GM18520 (cell line): Measurements from ENCODE around the gene ORMDL3.
"Not testable (repeated sequence)": the region's sequence is repeated elsewhere in the genome, so short reads cannot be mapped to it uniquely, and the experiment has no call there.

Source experiments
- ATAC-seq: cut with Tn5 transposase; IDR thresholded peaks from one replicate; pipeline ENCODE4 v1.9.1; 2021; ENCODE audit not compliant: unreplicated experiment

ORMDL3 gene

GRCh38 chr17:39950871-39951348 is 23.5 kb upstream of the ORMDL3 start:
- ATAC-seq, result no peak

GRCh38 chr17:39949028-39949427 is 21.6 kb upstream of the ORMDL3 start:
- ATAC-seq, result no peak

GRCh38 chr17:39948489-39948828 is 21.1 kb upstream of the ORMDL3 start:
- not testable (repeated sequence) for ATAC-seq

GRCh38 chr17:39946551-39947330 is 19.3 kb upstream of the ORMDL3 start:
- ATAC-seq, result no peak

- ATAC-seq, result no peak
These were observed 17.0 kb upstream of the ORMDL3 start for GRCh38 chr17:39944393-39944711.

GRCh38 chr17:39943702-39944392 is 16.4 kb upstream of the ORMDL3 start:
- ATAC-seq, result no peak

- no peak for ATAC-seq
These were observed 12.4 kb upstream of the ORMDL3 start for GRCh38 chr17:39939588-39940419.

- ATAC-seq, result no peak
These were observed 11.7 kb upstream of the ORMDL3 start for GRCh38 chr17:39939106-39939505.

GRCh38 chr17:39938140-39938869 is 10.9 kb upstream of the ORMDL3 start:
- no peak for ATAC-seq

DNA sequence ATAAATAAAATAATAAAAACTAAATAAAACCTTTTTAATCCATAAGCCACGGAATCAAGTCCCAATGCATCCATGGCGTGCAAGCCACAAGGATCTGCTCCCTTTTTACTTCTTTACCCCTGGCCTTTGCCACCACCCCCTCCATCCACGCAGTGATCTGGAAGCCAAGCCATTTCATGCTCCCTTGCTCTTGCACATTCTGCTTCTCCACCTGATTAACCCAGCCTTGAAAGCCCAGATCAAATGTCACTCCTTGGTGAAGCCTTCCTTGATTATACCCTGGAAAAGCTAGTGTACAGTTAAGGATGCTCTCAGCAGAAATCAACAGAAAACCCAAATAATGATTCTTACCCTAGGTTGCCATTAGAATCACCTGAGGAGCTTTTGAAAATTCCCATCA is 10.0 kb upstream of the ORMDL3 start:
- no peak for ATAC-seq

DNA sequence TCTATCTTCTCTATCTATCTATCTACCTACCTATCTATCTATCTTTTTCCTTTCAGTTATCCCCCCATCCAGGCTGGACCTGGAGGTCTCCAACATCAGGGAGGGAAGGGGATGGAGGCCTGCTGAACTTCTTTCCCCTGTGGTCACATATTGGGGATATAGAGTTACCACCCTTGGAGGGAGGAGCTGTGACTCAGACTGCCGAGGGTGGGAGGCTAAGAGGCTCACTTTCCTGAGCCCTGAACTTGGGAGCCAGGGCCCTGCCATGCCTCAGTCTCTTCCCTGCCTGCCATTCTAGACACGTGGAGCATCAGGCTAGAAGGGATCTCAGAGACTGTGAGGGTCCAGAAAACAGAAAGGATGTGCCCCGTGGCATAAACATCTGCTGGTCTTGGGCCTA is 8.5 kb upstream of the ORMDL3 start:
- ATAC-seq, result no peak

GRCh38 chr17:39934324-39934723 is 6.9 kb upstream of the ORMDL3 start:
- no peak for ATAC-seq

- no peak for ATAC-seq
These were observed 6.5 kb upstream of the ORMDL3 start for GRCh38 chr17:39933912-39934311.

GRCh38 chr17:39929646-39930407 is 2.4 kb upstream of the ORMDL3 start:
- no peak for ATAC-seq

DNA sequence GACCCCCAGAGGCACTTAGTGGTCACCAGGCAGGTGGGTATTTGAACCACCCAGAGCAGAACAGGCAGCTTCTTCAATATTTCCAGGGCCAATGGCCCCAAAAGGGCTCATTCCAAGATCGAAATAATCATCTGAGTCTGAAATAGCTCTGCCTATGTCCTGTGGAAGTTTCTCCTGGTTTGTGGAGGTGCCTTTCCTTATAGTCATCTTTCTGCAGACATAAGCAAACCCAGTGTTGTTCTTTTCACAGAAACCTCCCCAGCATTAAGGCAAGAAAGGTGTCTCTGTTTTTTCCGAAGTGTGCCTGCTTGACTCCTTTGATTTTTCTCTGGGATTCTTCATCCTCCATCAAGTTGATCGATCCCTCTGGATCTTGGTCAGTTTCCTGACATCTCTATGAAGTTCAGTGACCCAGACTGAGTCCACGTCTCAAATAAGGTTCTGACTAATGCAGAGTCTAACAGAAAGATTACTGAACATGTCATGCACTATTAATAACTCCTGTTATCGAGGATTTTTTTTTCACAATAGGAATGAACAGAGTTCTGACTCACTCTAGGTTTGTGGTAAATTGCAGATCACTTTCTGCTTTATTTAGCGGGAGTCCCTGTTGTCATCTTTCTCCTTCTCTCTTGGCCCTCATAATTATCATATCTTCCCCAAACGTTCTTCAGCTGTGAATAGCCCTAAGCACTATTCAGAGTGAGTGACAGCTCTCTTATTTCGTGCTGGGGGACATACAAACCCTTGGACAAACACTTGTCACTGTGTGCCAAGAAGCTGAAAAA is 1.7 kb upstream of the ORMDL3 start:
- ATAC-seq, result peak; percentile 31

DNA sequence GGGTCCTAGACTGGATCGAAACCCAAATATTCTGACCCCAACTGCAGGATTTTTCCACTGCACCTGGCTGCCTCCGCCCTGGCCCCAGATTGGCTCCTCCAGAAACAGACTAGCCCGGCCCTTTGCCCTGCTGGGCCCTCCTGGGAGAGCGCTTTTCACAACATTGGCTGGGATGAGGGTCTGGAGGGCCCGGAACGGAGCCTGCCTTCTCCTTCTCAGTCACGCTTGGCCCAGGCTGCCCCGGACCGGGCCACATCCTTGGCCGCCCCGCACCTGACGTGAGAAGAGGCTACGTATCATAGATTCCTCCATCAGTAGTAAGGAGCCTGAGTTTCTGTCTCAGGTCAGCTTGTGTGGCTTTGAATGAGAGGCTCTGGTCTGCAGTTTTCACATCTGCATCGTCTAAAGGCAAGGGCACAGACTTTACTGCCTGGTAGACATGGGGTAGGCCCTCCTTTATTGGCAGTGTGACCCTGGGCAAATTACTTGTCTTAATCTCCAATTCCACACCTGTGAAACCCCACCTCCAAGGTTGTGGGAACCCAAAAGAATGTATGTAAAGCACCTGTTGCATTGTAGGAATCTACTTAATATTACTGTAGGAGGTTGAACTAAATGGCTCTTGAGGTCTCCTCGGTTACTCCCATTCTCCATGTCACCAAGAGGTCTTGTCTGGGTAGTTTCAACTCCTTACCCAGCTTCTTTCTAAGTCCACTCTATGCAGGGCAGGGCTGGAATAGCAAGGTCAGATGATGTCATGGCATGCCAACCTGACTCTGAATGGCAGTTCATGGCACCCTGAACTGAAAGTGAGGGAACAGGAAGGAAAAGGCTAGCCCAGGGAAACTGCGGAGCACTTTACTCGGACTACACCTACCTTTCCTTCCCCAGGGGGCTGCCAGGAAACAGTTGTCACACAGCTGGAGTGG is 792 bp upstream of the ORMDL3 start:
- ATAC-seq, result no peak

GRCh38 chr17:39926588-39927100 is 757 bp downstream of the ORMDL3 start:
- no peak for ATAC-seq

GRCh38 chr17:39926135-39926587 is 1.2 kb downstream of the ORMDL3 start:
- no peak for ATAC-seq
